Loucy (cell line): ENCODE measurements around the gene SLC35B4.

Experiments used
- H2AFZ ChIP-seq: fragments of 200-600 bp; sonication (generic); 2 replicates; pipeline ENCODE4 v1.6.0; 2016; ENCODE audit warnings: antibody characterized with exemption, mild to moderate bottlenecking, low read length, moderate library complexity
- H3F3A ChIP-seq: fragments of 200-600 bp; 2 replicates; pipeline ENCODE4 v1.6.0; 2016; ENCODE audit warnings: antibody characterized with exemption, low read depth, mild to moderate bottlenecking
- H3K27me3 ChIP-seq: fragments of 200-600 bp; sonication (generic); 2 replicates; pipeline ENCODE4 v1.6.1; 2014; ENCODE audit warnings: low read length, mild to moderate bottlenecking; ENCODE audit not compliant: insufficient read depth, poor library complexity, severe bottlenecking
- H3K36me3 ChIP-seq: fragments of 200-600 bp; sonication (generic); 2 replicates; pipeline ENCODE4 v1.6.1; 2016; ENCODE audit warnings: low read length; ENCODE audit not compliant: insufficient read depth
- H3K4me1 ChIP-seq: fragments of 200-600 bp; sonication (generic); 2 replicates; pipeline ENCODE4 v1.5.1; 2014; ENCODE audit warnings: low read length, mild to moderate bottlenecking; ENCODE audit not compliant: insufficient read depth, poor library complexity, severe bottlenecking
- H3K4me2 ChIP-seq: fragments of 200-600 bp; sonication (generic); 2 replicates; pipeline ENCODE4 v1.6.0; 2014; ENCODE audit warnings: antibody characterized with exemption, low read length, low read depth, mild to moderate bottlenecking; ENCODE audit not compliant: poor library complexity, severe bottlenecking
- H3K4me3 ChIP-seq: fragments of 200-600 bp; sonication (generic); 2 replicates; pipeline ENCODE4 v1.5.1; 2014; ENCODE audit warnings: low read length, mild to moderate bottlenecking, mixed read lengths; ENCODE audit not compliant: poor library complexity, severe bottlenecking
- H3K79me2 ChIP-seq: fragments of 200-600 bp; sonication (generic); 2 replicates; pipeline ENCODE4 v1.6.1; 2014; ENCODE audit warnings: low read length; ENCODE audit not compliant: insufficient read depth
- H3K9ac ChIP-seq: fragments of 200-600 bp; sonication (generic); 2 replicates; pipeline ENCODE4 v1.6.0; 2014; ENCODE audit warnings: mild to moderate bottlenecking, low read depth, low read length, moderate library complexity; ENCODE audit not compliant: poor library complexity, severe bottlenecking
- H3K9me2 ChIP-seq: fragments of 200-600 bp; sonication (generic); replicated peaks from 2 replicates; pipeline ENCODE4 v1.6.1; 2016; ENCODE audit warnings: low read depth, low read length, mixed read lengths
- H3K9me3 ChIP-seq: fragments of 200-600 bp; sonication (generic); 2 replicates; pipeline ENCODE4 v1.6.1; 2014; ENCODE audit warnings: mild to moderate bottlenecking, antibody characterized with exemption, low read length, low read depth; ENCODE audit not compliant: insufficient read depth
- H4K20me1 ChIP-seq: fragments of 200-600 bp; sonication (generic); 2 replicates; pipeline ENCODE4 v1.6.0; 2014; ENCODE audit warnings: antibody characterized with exemption, low read length, mild to moderate bottlenecking; ENCODE audit not compliant: insufficient read depth, poor library complexity, severe bottlenecking
- CTCF ChIP-seq: fragments of 200-600 bp; sonication (generic); conservative IDR thresholded peaks from 2 replicates; pipeline ENCODE4 v1.5.1; 2014; ENCODE audit warnings: mild to moderate bottlenecking, antibody characterized with exemption, low read length
- EZH2phosphoT487 ChIP-seq: fragments of 200-600 bp; IDR thresholded peaks from 2 replicates; pipeline ENCODE4 v1.6.1; 2018; ENCODE audit warnings: antibody characterized with exemption, mild to moderate bottlenecking, moderate library complexity, borderline replicate concordance

SLC35B4 gene

GRCh38 chr7:134301592-134301991 lies 15.1 kb downstream of the SLC35B4 start:
- Histone ChIP-seq H3F3A (no peaks in the 10 kb centered on the region), H3K4me1 (no peaks in the 10 kb centered on the region), H3K9me3 (no peaks in the 10 kb centered on the region), H3K27me3 (no peaks in the 10 kb centered on the region), H3K79me2 (no peaks in the 10 kb centered on the region), H3K9ac (no peak overlapping the region), H3K4me2 (no peak overlapping the region), H4K20me1 (no peaks in the 10 kb centered on the region), H3K36me3 (peaks cover 45% of the 10 kb centered on the region), H2AFZ (no peak overlapping the region), H3K4me3 (no peak overlapping the region), H3K9me2 (no peaks in the 10 kb centered on the region)
- no peak for TF ChIP-seq EZH2phosphoT487
- no peak for TF ChIP-seq CTCF

- Histone ChIP-seq H3K9me2 (no peaks in the 10 kb centered on the region), H3K79me2 (no peaks in the 10 kb centered on the region), H3F3A (no peaks in the 10 kb centered on the region), H3K36me3 (peaks cover 48% of the 10 kb centered on the region), H4K20me1 (no peaks in the 10 kb centered on the region), H3K4me1 (no peaks in the 10 kb centered on the region), H3K9ac (no peak overlapping the region), H3K9me3 (no peaks in the 10 kb centered on the region), H2AFZ (no peak overlapping the region), H3K27me3 (no peaks in the 10 kb centered on the region), H3K4me3 (no peak overlapping the region), H3K4me2 (no peak overlapping the region)
- TF ChIP-seq CTCF: no peak
- no peak for TF ChIP-seq EZH2phosphoT487
Measured at GRCh38 chr7:134300988-134301387, 15.7 kb downstream of the SLC35B4 start.

GRCh38 chr7:134298902-134299683 lies 17.6 kb downstream of the SLC35B4 start:
- Histone ChIP-seq H3K9me3 (no peaks in the 10 kb centered on the region), H3K9ac (no peak overlapping the region), H3K79me2 (no peaks in the 10 kb centered on the region), H3K36me3 (peaks cover 55% of the 10 kb centered on the region), H4K20me1 (no peaks in the 10 kb centered on the region), H3K27me3 (no peaks in the 10 kb centered on the region), H2AFZ (no peak overlapping the region), H3F3A (no peaks in the 10 kb centered on the region), H3K9me2 (no peaks in the 10 kb centered on the region), H3K4me2 (no peak overlapping the region), H3K4me3 (no peak overlapping the region), H3K4me1 (no peaks in the 10 kb centered on the region)
- TF ChIP-seq EZH2phosphoT487: no peak
- TF ChIP-seq CTCF: no peak
